ENCODE measurements around the gene GNPAT.
"Not testable (repeated sequence)": the region's sequence is repeated elsewhere in the genome, so short reads cannot be mapped to it uniquely, and the experiment has no call there.

GNPAT gene

DNA sequence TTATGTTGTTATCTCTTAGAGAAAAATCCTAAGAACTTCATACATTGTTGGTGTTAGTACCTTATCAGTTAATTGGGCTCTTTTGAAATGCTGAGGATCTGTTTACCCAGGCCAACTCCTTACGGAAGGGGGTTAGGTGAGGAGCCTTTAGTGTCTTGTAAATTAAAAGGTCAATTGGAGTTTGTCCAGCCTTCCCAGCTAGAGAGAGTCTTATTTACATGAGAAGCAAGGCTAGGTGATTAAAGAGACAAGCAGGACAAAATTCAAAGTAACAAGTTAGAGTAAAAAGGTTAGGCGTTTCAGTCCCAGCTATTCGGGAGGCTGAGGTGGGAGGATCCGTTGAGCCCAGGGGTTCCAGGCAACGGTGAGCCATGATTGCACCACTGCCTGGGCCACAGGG lies 28.7 kb upstream of the GNPAT start:
- not testable (repeated sequence) for FAIRE-seq; DNase-seq (ENCODE audit: insufficient read length, low spot score)

DNA sequence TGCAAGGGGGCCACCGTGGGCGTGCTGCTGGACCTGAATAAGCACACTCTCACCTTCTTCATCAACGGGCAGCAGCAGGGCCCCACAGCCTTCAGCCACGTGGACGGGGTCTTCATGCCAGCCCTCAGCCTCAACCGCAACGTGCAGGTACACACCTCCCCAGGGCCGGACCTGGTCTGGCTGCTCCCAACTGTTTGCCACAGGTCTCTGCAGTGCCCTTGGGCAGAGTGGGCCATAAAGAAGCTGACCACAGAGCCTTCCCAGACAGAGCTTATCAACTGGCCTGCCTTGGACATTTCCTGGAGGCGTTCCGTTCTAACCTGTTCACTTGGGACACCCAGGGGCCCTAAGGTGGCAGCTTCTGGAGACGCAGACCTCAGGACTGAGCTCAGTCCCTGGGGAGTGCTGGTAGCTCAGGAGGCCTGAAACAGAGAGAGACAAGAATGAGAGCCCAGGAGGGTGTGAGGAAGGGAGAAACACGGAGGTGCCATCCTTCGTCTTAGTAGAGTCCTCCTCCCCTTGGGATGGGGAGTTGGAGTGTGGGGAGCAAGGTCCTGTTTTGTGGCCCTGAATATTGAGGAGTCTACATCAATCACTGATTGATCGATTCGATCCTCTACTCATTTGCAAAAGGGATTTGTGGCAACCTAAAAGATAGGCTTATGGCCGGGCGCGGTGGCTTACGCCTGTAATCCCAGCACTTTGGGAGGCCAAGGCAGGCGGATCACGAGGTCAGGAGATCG lies 27.0 kb upstream of the GNPAT start:
- FAIRE-seq (no peak), DNase-seq (ENCODE audit: insufficient read length, low spot score) (no peak)

DNA sequence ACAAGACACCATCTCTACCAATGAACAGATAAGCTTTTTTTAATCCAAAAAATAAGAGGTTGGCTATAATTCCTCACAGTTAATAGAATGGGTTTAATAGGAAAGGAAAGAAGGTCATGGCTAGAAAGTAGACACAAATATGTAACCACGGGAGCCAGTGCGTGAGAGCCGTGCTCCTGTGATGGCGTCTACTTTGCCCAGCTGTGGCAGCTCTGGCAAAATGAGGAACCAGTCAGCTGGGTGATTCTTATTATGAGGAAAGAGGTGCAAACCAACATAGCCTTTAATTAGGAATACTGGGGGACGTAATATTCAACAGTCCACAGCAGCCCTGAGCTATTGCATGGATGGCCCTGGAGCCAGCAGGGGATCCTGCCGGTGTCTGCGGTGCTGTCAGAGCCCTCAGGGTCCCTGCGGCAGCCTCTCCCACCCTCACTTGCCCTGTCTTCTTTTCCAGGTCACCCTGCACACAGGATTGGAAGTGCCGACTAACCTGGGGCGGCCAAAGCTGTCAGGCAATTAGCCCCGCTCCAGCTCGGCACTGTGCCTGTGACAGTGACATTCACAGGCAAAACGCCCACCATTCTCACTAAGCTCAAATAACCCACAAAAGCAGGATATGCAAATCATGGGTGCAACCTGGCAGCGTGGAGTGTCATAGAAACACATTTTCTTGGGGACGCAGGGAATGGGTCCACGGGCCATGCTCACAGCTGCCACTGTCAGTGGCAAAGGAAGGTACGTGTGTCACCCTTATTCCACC lies 25.9 kb upstream of the GNPAT start:
- FAIRE-seq (no peak), DNase-seq (ENCODE audit: insufficient read length, low spot score) (no peak)

DNA sequence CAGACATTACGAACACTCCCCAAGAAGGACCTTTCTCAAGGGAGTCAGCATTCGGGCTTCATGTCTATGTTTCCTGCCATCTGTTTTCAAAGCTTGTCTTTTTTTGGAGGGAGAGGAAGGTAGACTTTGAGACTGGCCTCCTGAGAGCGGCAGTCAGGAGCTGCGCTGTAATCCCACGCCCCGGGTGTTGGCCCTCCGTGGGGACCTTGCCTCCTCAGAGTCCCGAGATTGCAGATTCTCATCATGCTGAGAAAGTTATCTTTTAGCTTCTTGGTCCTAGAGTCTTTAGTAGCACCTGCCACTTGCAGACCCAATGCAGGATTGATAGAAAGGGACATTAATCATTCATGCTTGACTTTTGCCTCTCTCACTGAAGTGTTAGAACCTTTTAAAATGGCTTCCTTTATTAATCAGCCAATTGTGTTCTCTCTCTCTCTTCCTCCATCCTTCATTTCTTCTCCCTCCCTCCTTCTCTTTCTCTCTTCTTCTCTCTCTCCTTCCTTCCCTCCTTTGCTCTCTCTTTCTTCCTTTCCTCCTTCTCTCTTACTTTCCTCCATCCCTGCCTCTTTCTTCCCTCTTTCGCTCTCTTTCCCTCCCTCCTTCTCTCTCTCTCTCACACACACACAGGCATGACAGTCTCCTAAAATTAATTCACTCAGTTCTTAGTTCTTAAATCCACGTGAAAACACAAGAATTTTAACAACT lies 25.2 kb upstream of the GNPAT start:
- no peak for FAIRE-seq
- peak; percentile 20 for DNase-seq (ENCODE audit: insufficient read length, low spot score)

DNA sequence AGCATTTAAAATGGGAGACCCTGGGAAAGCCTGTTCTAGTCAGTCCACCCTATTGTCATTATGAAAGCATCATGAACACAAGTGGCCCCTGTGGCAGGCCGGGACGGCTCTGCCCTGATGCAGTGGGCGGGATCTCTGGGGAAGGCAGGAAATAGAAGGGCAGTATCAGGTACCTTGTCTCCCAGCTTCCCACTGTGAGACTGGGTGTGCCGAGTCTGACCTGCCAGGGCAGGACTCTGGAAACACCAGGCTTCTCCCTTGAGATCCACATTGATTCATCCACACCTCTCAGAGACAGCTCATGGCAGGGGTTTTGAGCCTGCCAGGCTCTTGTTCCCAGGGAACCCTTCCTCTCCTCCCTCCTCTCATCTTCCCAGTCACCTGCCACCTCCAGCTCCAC lies 24.5 kb upstream of the GNPAT start:
- DNase-seq (ENCODE audit: insufficient read length, low spot score) (no peak), FAIRE-seq (no peak)

DNA sequence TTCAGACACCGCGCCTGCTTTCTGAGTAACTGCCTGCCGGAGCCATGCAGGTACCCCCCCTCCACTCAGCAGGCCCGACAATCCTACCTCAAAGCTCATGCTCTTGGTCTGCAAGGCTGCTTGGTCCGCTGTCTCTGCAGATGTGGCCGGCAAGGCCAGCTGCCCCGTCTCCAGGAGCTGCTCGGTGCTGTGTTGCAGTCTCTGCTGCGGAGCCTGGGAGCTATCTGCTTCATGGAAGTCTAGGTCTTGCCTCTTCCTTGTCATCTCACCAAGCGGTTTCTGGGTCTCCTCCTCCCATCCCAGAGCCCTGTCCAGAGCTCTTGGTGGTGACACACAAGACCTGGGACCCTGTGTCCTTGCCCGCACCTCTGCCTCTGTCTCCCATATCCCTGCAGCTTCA lies 24.0 kb upstream of the GNPAT start:
- DNase-seq (ENCODE audit: insufficient read length, low spot score) (no peak), FAIRE-seq (no peak)

DNA sequence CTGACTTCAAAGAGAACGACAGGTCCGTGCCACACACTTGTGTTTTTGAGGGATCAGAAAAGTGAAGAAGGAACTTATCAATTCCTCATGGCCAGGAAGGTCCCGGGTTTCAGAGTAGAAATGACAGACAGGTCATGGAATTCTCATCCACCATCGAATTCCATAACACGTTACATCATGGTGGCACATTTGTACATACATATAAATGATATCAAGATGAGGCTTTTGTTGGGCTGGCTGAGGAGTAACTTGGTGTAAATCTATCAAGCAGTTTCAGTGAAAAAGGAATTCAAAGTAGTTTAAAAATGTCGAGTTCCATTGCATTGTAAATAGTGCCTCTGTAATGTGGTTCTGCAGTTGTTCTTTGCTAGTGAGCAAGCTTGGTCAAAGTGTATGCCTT lies 22.9 kb upstream of the GNPAT start:
- no peak for FAIRE-seq
- DNase-seq (ENCODE audit: insufficient read length, low spot score), result no peak

DNA sequence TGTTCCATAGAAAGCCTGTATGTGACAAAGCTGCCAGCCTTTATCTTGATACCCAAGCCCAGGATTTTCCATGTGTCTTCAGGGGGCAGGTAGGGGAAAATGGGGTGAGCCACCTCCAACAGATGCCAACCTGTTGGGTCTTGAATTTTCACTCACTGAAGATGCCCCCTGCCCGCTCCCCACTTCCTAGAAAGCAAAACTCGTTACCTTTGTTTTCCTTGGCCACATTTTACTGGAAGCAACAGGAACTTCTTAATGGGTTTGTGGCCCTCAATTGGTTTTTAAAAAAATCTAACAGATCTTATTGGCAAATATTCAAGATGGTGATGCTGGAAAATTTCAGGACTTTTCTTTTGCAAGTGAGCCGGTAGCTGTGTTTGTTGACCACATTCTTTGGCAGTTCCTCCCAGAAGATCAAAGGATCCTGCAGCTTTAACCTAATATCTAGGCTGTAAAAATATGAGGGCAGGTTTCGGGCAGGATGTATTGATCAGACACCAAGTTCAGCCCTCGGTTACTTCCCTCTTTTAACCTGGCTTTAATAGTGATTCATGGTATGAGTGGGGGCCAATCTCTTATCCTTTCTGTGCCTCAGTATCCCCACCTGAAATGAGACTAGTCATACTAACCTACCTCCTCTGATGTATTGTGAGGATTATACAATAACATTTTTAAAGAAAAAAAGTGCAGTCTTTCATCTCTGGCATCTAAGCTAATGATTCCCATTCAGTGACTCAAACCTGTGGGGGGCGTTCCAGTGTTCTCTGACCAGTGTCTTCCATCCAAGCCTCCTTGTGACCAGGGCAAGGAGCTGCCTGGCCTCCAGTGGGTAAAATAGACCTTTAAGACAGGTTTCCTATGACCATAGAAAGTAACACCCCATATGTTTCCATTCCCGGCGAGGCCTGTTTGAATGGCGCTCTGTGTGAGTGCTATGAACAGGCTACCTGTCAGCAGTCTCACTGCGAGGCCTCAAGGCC lies 21.3 kb upstream of the GNPAT start:
- no peak for DNase-seq (ENCODE audit: insufficient read length, low spot score)
- FAIRE-seq, result no peak

DNA sequence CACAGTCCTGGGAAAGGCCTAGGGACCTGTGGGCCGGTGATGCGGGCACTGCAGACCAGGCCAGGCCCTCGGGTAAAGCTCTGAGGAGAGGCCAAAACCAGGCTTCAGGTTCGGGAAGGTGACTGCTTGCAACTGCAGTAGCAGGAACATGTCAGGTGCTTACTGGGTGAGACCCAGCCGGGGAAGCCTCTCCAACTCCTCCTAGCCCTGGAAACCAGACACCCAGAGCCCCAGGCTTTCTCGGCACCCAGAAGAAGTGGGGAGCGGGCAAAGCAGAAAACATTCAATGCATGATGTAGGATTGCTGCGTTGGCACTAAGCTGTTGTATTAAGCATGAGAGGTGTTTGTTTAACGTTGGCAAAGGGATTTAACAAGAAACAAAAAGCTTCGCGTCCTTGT lies 20.2 kb upstream of the GNPAT start:
- no peak for FAIRE-seq
- DNase-seq (ENCODE audit: insufficient read length, low spot score), result no peak

DNA sequence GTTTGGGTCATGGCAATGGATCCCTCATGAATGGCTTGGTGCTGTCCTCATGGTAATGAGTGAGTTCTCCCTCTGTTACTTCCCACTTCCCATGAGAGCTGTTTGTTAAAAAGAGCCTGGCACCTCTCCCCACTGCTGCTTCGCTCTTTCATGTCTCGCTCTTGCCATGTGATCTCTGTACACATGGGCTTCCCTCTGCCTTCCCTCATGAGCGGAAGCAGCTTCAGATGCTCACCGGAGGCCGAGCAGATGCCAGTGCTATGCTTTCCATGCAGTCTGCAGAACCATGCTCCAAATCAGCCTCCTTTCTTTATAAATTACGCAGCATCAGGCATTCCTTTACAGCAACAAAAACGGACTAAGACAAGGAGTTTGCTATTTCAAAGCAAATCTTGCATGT lies 14.9 kb upstream of the GNPAT start:
- FAIRE-seq (no peak), DNase-seq (ENCODE audit: insufficient read length, low spot score) (no peak)

DNA sequence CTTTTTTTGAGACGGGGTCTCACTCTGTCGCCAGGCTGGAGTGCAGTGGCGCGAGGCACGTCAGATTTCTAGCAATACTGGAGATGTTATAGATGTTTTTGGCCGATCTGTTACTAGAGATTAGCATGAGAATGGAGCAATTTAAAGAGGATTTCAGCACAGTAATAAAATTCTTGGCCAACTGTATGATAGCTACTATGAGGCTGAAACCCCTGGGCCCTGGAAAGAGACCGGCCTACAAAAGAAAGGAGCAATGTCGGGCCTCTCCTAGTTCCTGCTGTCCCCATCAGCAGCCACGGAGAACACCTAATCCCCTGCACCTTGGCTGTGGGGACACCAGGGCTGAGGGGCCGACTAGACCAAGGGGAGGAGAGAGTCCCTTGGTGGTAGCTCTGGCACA lies 9.5 kb upstream of the GNPAT start:
- FAIRE-seq (no peak), DNase-seq (ENCODE audit: insufficient read length, low spot score) (no peak)

DNA sequence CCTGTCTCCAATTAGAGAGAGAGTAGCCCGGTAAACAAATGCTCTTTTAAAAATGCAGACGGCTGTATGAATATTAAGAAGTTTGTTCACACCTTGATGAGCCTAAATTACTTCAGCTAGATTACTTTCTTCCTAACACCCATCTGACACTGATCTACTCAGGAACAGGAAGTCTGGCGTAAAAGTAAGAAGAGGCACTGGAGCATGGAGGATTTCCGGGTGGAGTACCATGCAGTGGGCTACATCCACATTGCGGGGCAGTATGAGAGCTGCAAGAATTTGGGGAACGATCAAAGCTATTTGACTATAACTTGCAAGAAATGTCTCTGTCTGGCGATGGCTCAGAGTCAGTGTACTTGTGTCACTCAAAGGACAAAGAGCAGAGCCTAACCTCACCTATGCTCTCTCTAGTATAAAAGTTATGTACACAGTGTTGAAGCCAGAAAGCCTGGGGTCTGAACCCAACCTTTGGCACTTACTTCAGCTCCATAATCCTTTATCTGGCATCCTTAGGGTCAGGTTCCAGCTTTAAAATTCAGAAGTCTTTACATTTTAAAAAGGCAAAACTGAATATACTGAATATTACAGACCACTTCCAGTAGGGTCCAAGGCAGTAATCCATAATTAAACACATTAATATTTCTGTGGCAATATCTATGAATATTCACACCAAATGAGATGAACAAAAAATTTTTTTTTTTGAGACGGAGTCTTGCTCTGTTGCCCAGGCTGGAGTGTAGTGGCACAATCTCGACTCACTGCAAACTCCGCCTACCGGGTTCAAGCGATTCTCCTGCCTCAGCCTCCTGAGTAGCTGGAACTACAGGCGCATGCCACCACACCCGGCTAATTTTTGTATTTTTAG lies 7.9 kb upstream of the GNPAT start:
- DNase-seq (ENCODE audit: insufficient read length, low spot score), result no peak
- peak; percentile 76 for FAIRE-seq

DNA sequence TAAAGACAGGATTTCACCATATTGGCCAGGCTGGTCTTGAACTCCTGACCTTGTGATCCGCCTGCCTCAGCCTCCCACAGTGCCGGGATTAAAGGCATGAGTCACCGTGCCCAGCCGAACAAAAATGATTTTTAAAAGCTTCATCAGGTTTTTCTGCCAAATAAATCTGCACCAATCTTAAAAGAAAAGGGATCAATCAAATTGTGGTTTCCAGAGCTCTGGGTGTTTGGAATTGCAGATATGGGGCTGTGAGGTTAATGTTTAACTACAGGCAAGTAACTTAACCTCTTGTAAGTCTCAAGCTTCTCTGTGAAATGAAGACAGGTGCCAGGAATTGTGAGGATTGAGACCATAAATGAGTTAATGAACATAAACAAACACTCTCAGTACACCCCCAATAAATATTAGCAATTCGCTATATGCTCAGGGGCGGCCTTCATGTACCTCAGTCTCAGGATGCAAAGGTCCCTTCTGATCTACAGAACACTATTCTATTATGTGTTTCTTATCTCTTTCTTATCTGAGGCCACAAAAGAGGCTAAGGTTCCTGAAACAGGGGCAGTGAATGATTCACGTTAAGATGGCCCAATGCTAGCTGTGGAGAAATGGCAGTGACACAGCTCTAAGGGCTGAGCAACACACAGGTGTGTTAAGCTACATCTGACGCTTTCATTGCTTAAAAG lies 7.1 kb upstream of the GNPAT start:
- FAIRE-seq (no peak), DNase-seq (ENCODE audit: insufficient read length, low spot score) (no peak)

DNA sequence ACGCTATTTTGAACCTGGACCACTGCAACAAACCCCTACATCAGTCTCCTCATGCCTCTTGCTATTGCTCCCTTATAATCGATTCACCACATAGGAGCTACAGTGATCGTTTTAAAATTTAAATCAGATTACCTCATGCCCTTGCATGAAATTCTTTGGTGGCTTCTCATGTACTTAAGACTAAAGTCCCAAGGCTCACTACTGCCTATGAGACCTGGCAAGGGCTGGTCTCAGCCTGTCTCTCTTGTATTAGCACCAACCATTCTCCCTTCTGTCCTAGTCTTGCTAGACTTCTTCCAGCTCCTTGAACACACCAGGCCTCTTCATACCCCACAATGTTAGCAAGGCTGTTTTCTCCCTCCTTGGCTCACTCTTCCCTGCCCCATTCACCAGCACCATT lies 6.5 kb upstream of the GNPAT start:
- FAIRE-seq (no peak), DNase-seq (ENCODE audit: insufficient read length, low spot score) (no peak)

DNA sequence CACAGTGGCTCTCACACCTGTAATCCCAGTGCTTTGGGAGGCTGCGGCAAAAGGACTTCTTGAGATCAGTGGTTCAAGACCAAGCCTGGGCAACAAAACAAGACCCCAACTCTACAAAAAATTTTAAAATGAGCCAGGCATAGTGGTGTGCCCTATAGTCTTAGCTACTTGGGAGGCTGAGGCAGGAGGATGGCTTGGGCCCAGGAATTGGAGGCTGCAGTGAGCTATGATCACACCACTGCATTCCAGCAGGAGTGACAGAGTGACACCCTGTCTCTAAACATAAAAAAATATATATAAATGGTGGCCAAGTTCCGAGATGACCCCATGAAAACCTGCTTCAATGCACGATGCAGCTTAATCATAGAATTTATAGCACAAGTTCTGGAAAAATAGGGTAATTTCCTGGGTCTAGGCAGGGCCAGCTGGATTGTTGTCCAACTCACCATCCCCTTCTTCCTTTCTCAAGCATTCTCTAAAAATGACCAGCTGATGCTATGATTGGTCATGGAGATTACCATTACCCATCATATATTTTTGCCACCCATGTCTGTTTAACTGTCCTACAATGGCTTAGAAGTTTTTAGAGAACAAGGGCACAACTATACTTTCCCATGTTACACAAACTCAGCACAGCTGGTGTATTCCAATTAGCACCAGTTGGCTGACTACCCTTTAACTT lies 5.3 kb upstream of the GNPAT start:
- FAIRE-seq (no peak), DNase-seq (ENCODE audit: insufficient read length, low spot score) (no peak)

DNA sequence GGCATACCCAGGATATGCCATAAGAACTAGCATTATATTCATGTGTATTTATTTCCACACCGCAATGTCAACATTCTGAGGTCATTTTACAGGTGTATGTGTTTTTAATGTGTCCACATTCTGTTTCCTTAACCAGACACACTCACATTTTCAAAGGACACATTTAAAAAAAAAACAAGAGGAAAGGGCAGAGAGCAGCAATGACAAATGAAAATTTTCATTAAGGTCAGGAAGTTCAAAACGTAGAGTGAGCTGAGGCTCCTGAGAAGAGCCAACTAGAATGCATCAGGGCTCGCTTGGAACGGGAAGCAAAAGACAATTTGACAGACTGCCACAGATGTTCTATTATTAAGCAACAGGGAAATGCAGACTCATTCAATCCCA lies 4.8 kb upstream of the GNPAT start:
- DNase-seq (ENCODE audit: insufficient read length, low spot score), result no peak
- FAIRE-seq, result no peak

DNA sequence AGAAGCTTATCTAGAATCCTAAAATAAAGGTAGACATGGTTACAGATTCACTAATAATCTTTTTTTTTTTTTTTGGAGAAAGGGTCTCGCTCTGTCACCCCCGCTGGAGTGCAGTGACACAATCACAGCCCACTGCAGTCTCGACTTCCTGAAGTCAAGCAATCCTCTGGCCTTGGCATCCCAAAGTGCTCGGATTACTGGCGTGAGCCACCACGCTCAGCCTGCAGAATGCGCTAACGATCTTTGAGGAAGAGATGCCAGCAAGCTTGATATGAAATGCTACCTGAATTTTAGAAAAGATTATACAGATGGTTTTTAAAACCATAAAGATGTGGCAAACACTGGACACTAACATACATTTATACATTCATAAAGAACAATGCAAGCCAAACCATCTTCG lies 4.1 kb upstream of the GNPAT start:
- no peak for DNase-seq (ENCODE audit: insufficient read length, low spot score)
- FAIRE-seq, result no peak

DNA sequence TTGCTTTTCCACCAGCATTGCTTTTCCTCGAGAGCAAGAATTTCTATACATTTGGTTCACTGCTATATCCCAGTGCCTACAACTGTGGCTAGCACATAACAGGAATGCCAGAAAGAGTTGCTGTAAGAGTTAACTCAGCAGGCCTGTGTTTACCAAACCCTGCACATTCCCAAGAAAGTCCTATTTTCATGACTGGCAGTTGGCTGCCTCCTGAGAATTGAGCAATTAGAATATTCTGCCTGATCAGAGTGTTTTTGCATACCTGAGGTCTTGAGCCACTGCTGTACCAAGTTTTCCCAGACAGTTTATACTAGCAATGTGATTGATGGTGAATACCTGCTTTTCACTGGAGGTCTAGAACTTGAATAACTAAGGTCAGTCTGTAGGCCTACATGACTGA lies 2.7 kb upstream of the GNPAT start:
- DNase-seq (ENCODE audit: insufficient read length, low spot score), result no peak
- no peak for FAIRE-seq

DNA sequence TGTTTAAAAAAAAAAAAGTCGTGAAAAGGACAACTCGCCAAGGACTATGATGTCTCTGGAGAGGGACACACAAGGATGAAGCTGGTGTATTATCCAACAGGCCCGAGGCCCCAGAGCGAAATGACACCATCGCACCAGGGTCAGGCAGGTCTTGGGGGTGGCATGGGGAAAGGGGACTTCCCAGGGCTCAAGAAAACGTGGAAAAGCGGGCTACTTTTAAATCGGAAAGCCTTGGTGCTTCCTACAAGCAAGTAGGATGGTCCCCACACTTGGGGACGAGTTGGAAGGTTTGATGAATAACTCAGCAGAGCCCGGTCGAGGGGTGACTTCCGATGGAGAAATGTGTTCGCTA lies 505 bp upstream of the GNPAT start:
- DNase-seq (ENCODE audit: insufficient read length, low spot score) (no peak), FAIRE-seq (peak; percentile 35)
